Liver (tissue), 9 donors: ENCODE data around the gene FARP1. TPM values are rescaled to one million over a fixed set of nuclear protein-coding genes. Genes with fewer than 3 reads are reported as not detected.

ENCODE experiments used
- DNase-seq: peaks from one replicate; pipeline ENCODE4 v3.0.0-alpha.2; 2017; ENCODE audit warnings: low spot score
- H3K27ac ChIP-seq, 2 donors: one replicate each; pipeline ENCODE4 v1.7.0; 2013; ENCODE audit warnings: inconsistent platforms in 2 of 2, low read length in 2 of 2, control low read depth in 1 of 2, low read depth in 1 of 2, mild to moderate bottlenecking in 1 of 2
- H3K27me3 ChIP-seq, 4 donors: one replicate each; pipeline versions ENCODE4 v1.6.1 to v1.7.0; 2013; ENCODE audit warnings: low read length in 3 of 4, inconsistent platforms in 1 of 4, mild to moderate bottlenecking in 1 of 4, moderate library complexity in 1 of 4; ENCODE audit not compliant: control insufficient read depth in 4 of 4, insufficient read depth in 4 of 4
- H3K36me3 ChIP-seq, 4 donors: one replicate each; pipeline versions ENCODE4 v1.6.1 to v1.7.0; 2013; ENCODE audit warnings: low read length in 3 of 4, mild to moderate bottlenecking in 3 of 4, low read depth in 1 of 4, moderate library complexity in 1 of 4; ENCODE audit not compliant: control insufficient read depth in 4 of 4, insufficient read depth in 3 of 4
- H3K4me1 ChIP-seq, 4 donors: one replicate each; pipeline versions ENCODE4 v1.6.1 to v1.7.0; 2013; ENCODE audit warnings: low read length in 3 of 4, mild to moderate bottlenecking in 3 of 4, moderate library complexity in 1 of 4; ENCODE audit not compliant: control insufficient read depth in 4 of 4, insufficient read depth in 4 of 4
- H3K4me3 ChIP-seq, 3 donors: one replicate each; pipeline versions ENCODE4 v1.6.1 to v1.7.0; 2013; ENCODE audit warnings: low read length in 3 of 3, control low read depth in 1 of 3, low read depth in 1 of 3, mild to moderate bottlenecking in 1 of 3
- H3K9ac ChIP-seq, 2 donors: one replicate each; pipeline ENCODE4 v1.7.0; 2013; ENCODE audit warnings: low read length in 2 of 2, mild to moderate bottlenecking in 2 of 2, moderate library complexity in 2 of 2, control low read depth in 1 of 2, low read depth in 1 of 2
- H3K9me3 ChIP-seq, 4 donors: one replicate each; pipeline versions ENCODE4 v1.6.1 to v1.7.0; 2013; ENCODE audit warnings: low read length in 3 of 4; ENCODE audit not compliant: control insufficient read depth in 4 of 4
- EGR1 ChIP-seq, 2 donors: IDR thresholded peaks; 2 replicates each; pipeline ENCODE4 v1.6.1; 2016 to 2018; ENCODE audit warnings: antibody characterized with exemption in 2 of 2, low read depth in 2 of 2
- FOXA1 ChIP-seq: IDR thresholded peaks from 2 replicates; pipeline ENCODE4 v1.6.1; 2016; ENCODE audit warnings: antibody characterized with exemption
- FOXA2 ChIP-seq: IDR thresholded peaks from 2 replicates; pipeline ENCODE4 v1.6.1; 2016; ENCODE audit warnings: antibody characterized with exemption
- GABPA ChIP-seq, 2 donors: IDR thresholded peaks in 1 of 2; conservative IDR thresholded peaks in 1 of 2; 2 replicates each; pipeline ENCODE4 v1.6.1; 2016; ENCODE audit warnings: antibody characterized with exemption in 2 of 2, mild to moderate bottlenecking in 1 of 2, moderate library complexity in 1 of 2
- HNF4A ChIP-seq, 2 donors: conservative IDR thresholded peaks; 2 replicates each; pipeline ENCODE4 v1.6.1; 2016; ENCODE audit warnings: antibody characterized with exemption in 2 of 2, mild to moderate bottlenecking in 2 of 2
- HNF4G ChIP-seq: IDR thresholded peaks from 2 replicates; pipeline ENCODE4 v1.6.1; 2016; ENCODE audit warnings: antibody characterized with exemption
- JUND ChIP-seq, 2 donors: IDR thresholded peaks; 2 replicates each; pipeline ENCODE4 v1.6.1; 2016; ENCODE audit warnings: antibody characterized with exemption in 2 of 2
- NR2F2 ChIP-seq: IDR thresholded peaks from 2 replicates; pipeline ENCODE4 v1.6.1; 2016; ENCODE audit warnings: antibody characterized with exemption
- RAD21 ChIP-seq, 2 donors: IDR thresholded peaks; 2 replicates each; pipeline ENCODE4 v1.6.1; 2016; ENCODE audit warnings: antibody characterized with exemption in 2 of 2, mild to moderate bottlenecking in 2 of 2
- RXRA ChIP-seq, 2 donors: IDR thresholded peaks; 2 replicates each; pipeline ENCODE4 v1.6.1; 2017 to 2018; ENCODE audit warnings: antibody characterized with exemption in 2 of 2, mild to moderate bottlenecking in 1 of 2
- SP1 ChIP-seq: IDR thresholded peaks from 2 replicates; pipeline ENCODE4 v1.6.1; 2018; ENCODE audit warnings: antibody characterized with exemption, mild to moderate bottlenecking
- TAF1 ChIP-seq: conservative IDR thresholded peaks from 2 replicates; pipeline ENCODE4 v1.6.1; 2016; ENCODE audit warnings: antibody characterized with exemption, mild to moderate bottlenecking
- YY1 ChIP-seq: IDR thresholded peaks from 2 replicates; pipeline ENCODE4 v1.6.1; 2016; ENCODE audit warnings: antibody characterized with exemption, mild to moderate bottlenecking
- WGBS: extraction: QIAGEN DNeasy Blood & Tissue Kit; methylation state at CpG from one replicate; pipeline ENCODE4 v1.1.7; 2013; 5-methylcytosine and 5-hydroxymethylcytosine counted together
- polyA plus RNA-seq, 2 donors: library from polyadenylated mRNA; stranded (reverse) in 1 of 2; unstranded in 1 of 2; fragments of 200-250 nt in 1 of 2; fragments of >200 nt in 1 of 2; fragmentation: Nextera tagmentation in 1 of 2; extraction: Ambion mirVana in 1 of 2; gene quantifications; one replicate each; pipeline versions ENCODE4 v1.2.1 to v1.2.3, GENCODE V29; 2013 to 2015
- total RNA-seq, 2 donors: library from RNA; depleted of rRNA; stranded (reverse); fragments of >200 nt; gene quantifications; one replicate each; pipeline ENCODE4 v1.2.3, GENCODE V29; 2014
- TF ChIP-seq, protein P1 (sequence below): IDR thresholded peaks from 2 replicates; pipeline ENCODE4 v1.6.1; 2016; ENCODE audit warnings: antibody characterized with exemption
- TF ChIP-seq, protein P2 (sequence below): IDR thresholded peaks from 2 replicates; pipeline ENCODE4 v1.6.1; 2016; ENCODE audit warnings: antibody characterized with exemption
- TF ChIP-seq, protein P3 (sequence below): fragments of 150-350 bp; IDR thresholded peaks from 2 replicates; pipeline ENCODE4 v1.5.1; 2017; ENCODE audit warnings: improper control_type of control experiment, low read depth, low read length; ENCODE audit not compliant: missing input control
- TF ChIP-seq, protein P4 (sequence below): IDR thresholded peaks from 2 replicates; pipeline ENCODE4 v1.6.1; 2016; ENCODE audit warnings: antibody characterized with exemption, mild to moderate bottlenecking
- TF ChIP-seq, protein P5 (sequence below): IDR thresholded peaks from 2 replicates; pipeline ENCODE4 v1.6.1; 2016; ENCODE audit warnings: antibody characterized with exemption
- donor health status: healthy.
- donor health status: healthy.
- donor health status: healthy.
- donor health status: healthy.
- donor health status: healthy.

The FARP1 gene
- total and polyA plus RNA-seq, 4 donors, result 28.4 to 62.6 (median 39.8) TPM

DNA sequence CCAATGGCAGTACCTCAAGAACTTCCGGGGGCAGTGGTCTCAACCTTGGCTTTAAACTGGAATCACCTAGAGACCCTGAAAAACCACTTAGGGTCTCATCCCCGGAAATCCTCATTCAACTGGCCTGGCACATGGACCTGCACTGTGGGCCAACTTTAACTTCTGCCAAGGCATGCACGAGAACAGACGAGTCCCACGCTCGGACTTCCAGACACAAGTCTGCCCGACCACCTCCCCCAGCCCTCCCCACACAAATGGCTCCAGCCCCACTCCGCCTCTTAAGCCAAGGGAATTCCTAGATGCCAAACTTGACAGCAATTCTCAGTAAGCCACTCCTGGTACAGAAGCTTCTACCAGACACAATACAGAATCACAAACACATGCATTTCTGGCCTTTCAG, 320.1 kb downstream of the FARP1 start:
- TF ChIP-seq HNF4G (no peak), RAD21 (IDR thresholded peaks at IDR 0.05) (no peak)
- 86% methylated on average over 8 of the region's 8 CpGs for WGBS
- H3K4me1 ChIP-seq, result peaks cover 2 to 16% (median 13%) of the 10 kb centered on the region in 4 donors
- H3K27me3 ChIP-seq, result no peaks in the 10 kb centered on the region
- no peak overlapping the region for H3K4me3 ChIP-seq
- peaks cover 10 to 47% (median 34%) of the 10 kb centered on the region in 4 donors for H3K36me3 ChIP-seq
- DNase-seq, result no peak
- H3K9ac ChIP-seq, result no peak overlapping the region
- no peaks in the 10 kb centered on the region for H3K9me3 ChIP-seq
- H3K27ac ChIP-seq, result no peak overlapping the region

DNA sequence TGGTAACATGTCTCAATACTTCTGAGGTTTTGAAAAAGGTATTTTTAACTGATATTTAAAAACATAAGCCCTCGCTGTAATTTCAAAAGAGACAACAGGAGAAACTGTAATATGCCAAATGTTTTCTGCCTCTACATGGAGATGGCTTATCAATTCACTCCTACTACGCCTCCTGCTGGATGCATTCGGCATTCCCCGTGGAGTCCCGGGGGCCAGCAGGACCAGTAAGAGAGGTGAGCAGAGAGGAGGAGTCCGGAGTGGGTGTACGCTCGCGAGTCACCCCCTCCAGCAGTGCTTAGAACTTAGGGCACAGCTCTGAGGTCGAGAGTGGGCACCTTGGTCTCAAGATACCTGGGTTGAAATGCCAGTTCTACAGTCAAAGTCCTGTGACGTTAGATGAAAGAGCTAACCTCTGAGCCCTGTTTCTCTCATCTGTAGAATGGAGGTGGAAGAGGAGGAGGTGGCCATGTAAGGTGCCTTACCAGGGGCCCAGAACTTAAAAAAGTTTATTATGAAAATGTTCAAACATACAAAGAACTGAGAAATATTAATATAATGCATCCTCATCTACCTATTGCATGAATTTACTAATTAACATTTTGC, 323.8 kb downstream of the FARP1 start:
- H3K36me3 ChIP-seq, result peaks cover 2 to 22% (median 14%) of the 10 kb centered on the region in 4 donors
- no peaks in the 10 kb centered on the region for H3K9me3 ChIP-seq
- DNase-seq, result peak; percentile 68
- WGBS, result 69% methylated on average over 11 of the region's 11 CpGs
- H3K4me1 ChIP-seq, result peaks cover 2 to 20% (median 18%) of the 10 kb centered on the region in 4 donors
- no peak overlapping the region for H3K4me3 ChIP-seq
- TF ChIP-seq JUND (IDR thresholded peaks at IDR 0.05) (no peak), HNF4A (conservative IDR thresholded peaks at IDR 0.05) (no peak), RAD21 (IDR thresholded peaks at IDR 0.05) (peak in 1 of 2 donors; percentile 69), TAF1 (no peak), FOXA1 (no peak), NR2F2 (no peak), YY1 (no peak), SP1 (no peak), GABPA (IDR thresholded peaks at IDR 0.05 in 1 of 2, conservative IDR thresholded peaks at IDR 0.05 in 1 of 2) (no peak), EGR1 (IDR thresholded peaks at IDR 0.05; ENCODE audit: low read depth in 2 of 2) (no peak), FOXA2 (no peak), RXRA (IDR thresholded peaks at IDR 0.05) (no peak)
- TF ChIP-seq, protein P1, sequence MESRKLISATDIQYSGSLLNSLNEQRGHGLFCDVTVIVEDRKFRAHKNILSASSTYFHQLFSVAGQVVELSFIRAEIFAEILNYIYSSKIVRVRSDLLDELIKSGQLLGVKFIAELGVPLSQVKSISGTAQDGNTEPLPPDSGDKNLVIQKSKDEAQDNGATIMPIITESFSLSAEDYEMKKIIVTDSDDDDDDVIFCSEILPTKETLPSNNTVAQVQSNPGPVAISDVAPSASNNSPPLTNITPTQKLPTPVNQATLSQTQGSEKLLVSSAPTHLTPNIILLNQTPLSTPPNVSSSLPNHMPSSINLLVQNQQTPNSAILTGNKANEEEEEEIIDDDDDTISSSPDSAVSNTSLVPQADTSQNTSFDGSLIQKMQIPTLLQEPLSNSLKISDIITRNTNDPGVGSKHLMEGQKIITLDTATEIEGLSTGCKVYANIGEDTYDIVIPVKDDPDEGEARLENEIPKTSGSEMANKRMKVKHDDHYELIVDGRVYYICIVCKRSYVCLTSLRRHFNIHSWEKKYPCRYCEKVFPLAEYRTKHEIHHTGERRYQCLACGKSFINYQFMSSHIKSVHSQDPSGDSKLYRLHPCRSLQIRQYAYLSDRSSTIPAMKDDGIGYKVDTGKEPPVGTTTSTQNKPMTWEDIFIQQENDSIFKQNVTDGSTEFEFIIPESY, result no peak
- TF ChIP-seq, protein P2, sequence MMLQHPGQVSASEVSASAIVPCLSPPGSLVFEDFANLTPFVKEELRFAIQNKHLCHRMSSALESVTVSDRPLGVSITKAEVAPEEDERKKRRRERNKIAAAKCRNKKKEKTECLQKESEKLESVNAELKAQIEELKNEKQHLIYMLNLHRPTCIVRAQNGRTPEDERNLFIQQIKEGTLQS, result no peak
- TF ChIP-seq, protein P3, sequence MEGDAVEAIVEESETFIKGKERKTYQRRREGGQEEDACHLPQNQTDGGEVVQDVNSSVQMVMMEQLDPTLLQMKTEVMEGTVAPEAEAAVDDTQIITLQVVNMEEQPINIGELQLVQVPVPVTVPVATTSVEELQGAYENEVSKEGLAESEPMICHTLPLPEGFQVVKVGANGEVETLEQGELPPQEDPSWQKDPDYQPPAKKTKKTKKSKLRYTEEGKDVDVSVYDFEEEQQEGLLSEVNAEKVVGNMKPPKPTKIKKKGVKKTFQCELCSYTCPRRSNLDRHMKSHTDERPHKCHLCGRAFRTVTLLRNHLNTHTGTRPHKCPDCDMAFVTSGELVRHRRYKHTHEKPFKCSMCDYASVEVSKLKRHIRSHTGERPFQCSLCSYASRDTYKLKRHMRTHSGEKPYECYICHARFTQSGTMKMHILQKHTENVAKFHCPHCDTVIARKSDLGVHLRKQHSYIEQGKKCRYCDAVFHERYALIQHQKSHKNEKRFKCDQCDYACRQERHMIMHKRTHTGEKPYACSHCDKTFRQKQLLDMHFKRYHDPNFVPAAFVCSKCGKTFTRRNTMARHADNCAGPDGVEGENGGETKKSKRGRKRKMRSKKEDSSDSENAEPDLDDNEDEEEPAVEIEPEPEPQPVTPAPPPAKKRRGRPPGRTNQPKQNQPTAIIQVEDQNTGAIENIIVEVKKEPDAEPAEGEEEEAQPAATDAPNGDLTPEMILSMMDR, result peak; percentile 34
- TF ChIP-seq, protein P4, sequence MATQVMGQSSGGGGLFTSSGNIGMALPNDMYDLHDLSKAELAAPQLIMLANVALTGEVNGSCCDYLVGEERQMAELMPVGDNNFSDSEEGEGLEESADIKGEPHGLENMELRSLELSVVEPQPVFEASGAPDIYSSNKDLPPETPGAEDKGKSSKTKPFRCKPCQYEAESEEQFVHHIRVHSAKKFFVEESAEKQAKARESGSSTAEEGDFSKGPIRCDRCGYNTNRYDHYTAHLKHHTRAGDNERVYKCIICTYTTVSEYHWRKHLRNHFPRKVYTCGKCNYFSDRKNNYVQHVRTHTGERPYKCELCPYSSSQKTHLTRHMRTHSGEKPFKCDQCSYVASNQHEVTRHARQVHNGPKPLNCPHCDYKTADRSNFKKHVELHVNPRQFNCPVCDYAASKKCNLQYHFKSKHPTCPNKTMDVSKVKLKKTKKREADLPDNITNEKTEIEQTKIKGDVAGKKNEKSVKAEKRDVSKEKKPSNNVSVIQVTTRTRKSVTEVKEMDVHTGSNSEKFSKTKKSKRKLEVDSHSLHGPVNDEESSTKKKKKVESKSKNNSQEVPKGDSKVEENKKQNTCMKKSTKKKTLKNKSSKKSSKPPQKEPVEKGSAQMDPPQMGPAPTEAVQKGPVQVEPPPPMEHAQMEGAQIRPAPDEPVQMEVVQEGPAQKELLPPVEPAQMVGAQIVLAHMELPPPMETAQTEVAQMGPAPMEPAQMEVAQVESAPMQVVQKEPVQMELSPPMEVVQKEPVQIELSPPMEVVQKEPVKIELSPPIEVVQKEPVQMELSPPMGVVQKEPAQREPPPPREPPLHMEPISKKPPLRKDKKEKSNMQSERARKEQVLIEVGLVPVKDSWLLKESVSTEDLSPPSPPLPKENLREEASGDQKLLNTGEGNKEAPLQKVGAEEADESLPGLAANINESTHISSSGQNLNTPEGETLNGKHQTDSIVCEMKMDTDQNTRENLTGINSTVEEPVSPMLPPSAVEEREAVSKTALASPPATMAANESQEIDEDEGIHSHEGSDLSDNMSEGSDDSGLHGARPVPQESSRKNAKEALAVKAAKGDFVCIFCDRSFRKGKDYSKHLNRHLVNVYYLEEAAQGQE, result no peak
- TF ChIP-seq, protein P5, sequence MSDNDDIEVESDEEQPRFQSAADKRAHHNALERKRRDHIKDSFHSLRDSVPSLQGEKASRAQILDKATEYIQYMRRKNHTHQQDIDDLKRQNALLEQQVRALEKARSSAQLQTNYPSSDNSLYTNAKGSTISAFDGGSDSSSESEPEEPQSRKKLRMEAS, result no peak
- no peak overlapping the region for H3K27ac ChIP-seq
- H3K27me3 ChIP-seq, result no peaks in the 10 kb centered on the region
- H3K9ac ChIP-seq, result no peak overlapping the region
